CD14-positive monocyte (primary cell): Measurements from ENCODE around the gene KHK. TPM values are rescaled to one million over a fixed set of nuclear protein-coding genes. Genes with fewer than 3 reads are reported as not detected.

ENCODE experiments used
- DNase-seq, 3 donors: peaks; one replicate each; pipeline ENCODE4 v3.0.0-alpha.2; 2011 to 2022
- H2AFZ ChIP-seq: 2 replicates; pipeline ENCODE4 v1.6.0; 2012; ENCODE audit warnings: mild to moderate bottlenecking, low read depth, low read length, inconsistent platforms; ENCODE audit not compliant: insufficient read depth, poor library complexity, severe bottlenecking
- H3K27ac ChIP-seq, 2 donors: 1 replicate in 1 of 2; 2 replicates in 1 of 2; pipeline ENCODE4 v1.5.1; 2012 to 2013; ENCODE audit warnings: low read length in 2 of 2, control low read depth in 1 of 2, inconsistent platforms in 1 of 2, low read depth in 1 of 2, mild to moderate bottlenecking in 1 of 2
- H3K27me3 ChIP-seq, 2 donors: one replicate each; pipeline versions ENCODE4 v1.6.0 to v1.6.1; 2011 to 2013; ENCODE audit warnings: low read length in 2 of 2; ENCODE audit not compliant: control insufficient read depth in 2 of 2, insufficient read depth in 2 of 2
- H3K36me3 ChIP-seq, 2 donors: replicated peaks in 1 of 2; 1 replicate in 1 of 2; 2 replicates in 1 of 2; pipeline versions ENCODE4 v1.5.1 to v1.6.1; 2012 to 2013; ENCODE audit warnings: low read length in 2 of 2, control low read depth in 1 of 2, inconsistent platforms in 1 of 2, mild to moderate bottlenecking in 1 of 2; ENCODE audit not compliant: insufficient read depth in 2 of 2, control insufficient read depth in 1 of 2
- H3K4me1 ChIP-seq, 2 donors: 1 replicate in 1 of 2; 2 replicates in 1 of 2; pipeline versions ENCODE4 v1.5.1 to v1.6.1; 2012 to 2013; ENCODE audit warnings: low read length in 2 of 2, control low read depth in 1 of 2, inconsistent platforms in 1 of 2, mild to moderate bottlenecking in 1 of 2, moderate library complexity in 1 of 2; ENCODE audit not compliant: insufficient read depth in 2 of 2, control insufficient read depth in 1 of 2
- H3K4me2 ChIP-seq: replicated peaks from 2 replicates; pipeline ENCODE3; 2012; ENCODE audit warnings: low read length, moderate library complexity, mild to moderate bottlenecking; ENCODE audit not compliant: poor library complexity, severe bottlenecking; ENCODE audit errors: extremely low read depth
- H3K4me3 ChIP-seq, 3 experiments: fragments of 200-600 bp in 1 of 3; sonication (generic) in 1 of 3; replicated peaks in 1 of 3; 1 replicate in 2 of 3; 2 replicates in 1 of 3; pipeline ENCODE4 v1.5.1; 2011 to 2013; ENCODE audit warnings: low read length in 3 of 3, mild to moderate bottlenecking in 3 of 3, control low read depth in 2 of 3, low read depth in 2 of 3, inconsistent platforms in 1 of 3, moderate library complexity in 1 of 3
- H3K79me2 ChIP-seq: 2 replicates; pipeline ENCODE4 v1.6.0; 2012; ENCODE audit warnings: mild to moderate bottlenecking, control low read depth, inconsistent platforms, low read length, moderate library complexity; ENCODE audit not compliant: insufficient read depth
- H3K9ac ChIP-seq: 2 replicates; pipeline ENCODE4 v1.6.0; 2017; ENCODE audit warnings: low read length, mild to moderate bottlenecking; ENCODE audit not compliant: insufficient read depth, poor library complexity, severe bottlenecking
- H3K9me3 ChIP-seq, 2 donors: replicated peaks in 1 of 2; 1 replicate in 1 of 2; 2 replicates in 1 of 2; pipeline versions ENCODE4 v1.5.1 to v1.6.1; 2012 to 2013; ENCODE audit warnings: low read length in 2 of 2, control low read depth in 1 of 2; ENCODE audit not compliant: control insufficient read depth in 1 of 2, insufficient read depth in 1 of 2
- H4K20me1 ChIP-seq: 2 replicates; pipeline ENCODE4 v1.6.0; 2012; ENCODE audit warnings: mild to moderate bottlenecking, low read length, control low read depth, moderate library complexity; ENCODE audit not compliant: insufficient read depth
- H3K27ac Mint-ChIP-seq, 7 donors: one replicate each; pipeline ENCODE4 v1.8.0; 2020; ENCODE audit warnings: mild to moderate bottlenecking in 7 of 7, mixed read lengths in 7 of 7, moderate library complexity in 6 of 7, inconsistent platforms in 2 of 7
- H3K27me3 Mint-ChIP-seq, 3 donors: one replicate each; pipeline ENCODE4 v1.8.0; 2021 to 2022; ENCODE audit warnings: low read depth in 3 of 3, mild to moderate bottlenecking in 3 of 3, mixed read lengths in 3 of 3, moderate library complexity in 3 of 3, inconsistent platforms in 1 of 3
- H3K36me3 Mint-ChIP-seq, 2 donors: one replicate each; pipeline ENCODE4 v1.8.0; 2020; ENCODE audit warnings: mixed read lengths in 2 of 2, inconsistent platforms in 1 of 2, mild to moderate bottlenecking in 1 of 2
- H3K4me1 Mint-ChIP-seq: one replicate; pipeline ENCODE4 v1.8.0; 2020; ENCODE audit warnings: mild to moderate bottlenecking, mixed read lengths
- H3K4me3 Mint-ChIP-seq, 2 donors: one replicate each; pipeline ENCODE4 v1.8.0; 2020; ENCODE audit warnings: mild to moderate bottlenecking in 2 of 2, mixed read lengths in 2 of 2, moderate library complexity in 1 of 2
- H3K9me3 Mint-ChIP-seq, 7 donors: one replicate each; pipeline ENCODE4 v1.8.0; 2020 to 2022; ENCODE audit warnings: mixed read lengths in 7 of 7, mild to moderate bottlenecking in 6 of 7, moderate library complexity in 6 of 7, inconsistent platforms in 2 of 7
- WGBS: methylation state at CpG from one replicate; pipeline ENCODE4 v1.1.5; 2013; ENCODE audit warnings: missing lambda C conversion rate; ENCODE audit not compliant: insufficient coverage; 5-methylcytosine and 5-hydroxymethylcytosine counted together
- intact Hi-C, 2 donors: fragments of 100-400 bp; cut with micrococcal nuclease; formaldehyde crosslinking; loops; one replicate each; pipeline versions ENCODE4 v1.15.0 to v1.15.1; 2023
- polyA plus RNA-seq, 3 donors: library from polyadenylated mRNA; depleted of rRNA in 1 of 3; unstranded in 2 of 3; stranded (reverse) in 1 of 3; fragments of 300-500 nt in 2 of 3; fragments of >200 nt in 1 of 3; fragmentation: Illumina TruSeq in 2 of 3; gene quantifications; 1 replicate in 2 of 3; 2 replicates in 1 of 3; pipeline ENCODE4 v1.2.3, GENCODE V29; 2012 to 2021
- TF ChIP-seq, protein P1 (sequence below): fragments of 200-600 bp; IDR thresholded peaks from one replicate; pipeline ENCODE4 v1.8.0; 2022; ENCODE audit warnings: antibody characterized with exemption, mild to moderate bottlenecking

KHK gene
- polyA plus RNA-seq, 3 donors = 3.4 to 7.3 (median 6.6) TPM

- H3K4me3 ChIP-seq = peak overlapping the region; percentile 56 to 77 (median 71)
- Mint-ChIP-seq H3K27ac (peak overlapping the region in 4 of 7 donors; percentile 57 to 76 (median 68)), H3K9me3 (no peaks in the 10 kb centered on the region), H3K36me3 (no peaks in the 10 kb centered on the region), H3K4me1 (peaks cover 38% of the 10 kb centered on the region), H3K27me3 (peaks cover 0 to 7% (median 5%) of the 10 kb centered on the region in 3 donors), H3K4me3 (peak overlapping the region; percentile 85 to 86)
- H3K9ac ChIP-seq = peak overlapping the region; percentile 74
- no peak for DNase-seq
- 29% methylated on average over 4 of the region's 10 CpGs for WGBS
- TF ChIP-seq, protein P1, sequence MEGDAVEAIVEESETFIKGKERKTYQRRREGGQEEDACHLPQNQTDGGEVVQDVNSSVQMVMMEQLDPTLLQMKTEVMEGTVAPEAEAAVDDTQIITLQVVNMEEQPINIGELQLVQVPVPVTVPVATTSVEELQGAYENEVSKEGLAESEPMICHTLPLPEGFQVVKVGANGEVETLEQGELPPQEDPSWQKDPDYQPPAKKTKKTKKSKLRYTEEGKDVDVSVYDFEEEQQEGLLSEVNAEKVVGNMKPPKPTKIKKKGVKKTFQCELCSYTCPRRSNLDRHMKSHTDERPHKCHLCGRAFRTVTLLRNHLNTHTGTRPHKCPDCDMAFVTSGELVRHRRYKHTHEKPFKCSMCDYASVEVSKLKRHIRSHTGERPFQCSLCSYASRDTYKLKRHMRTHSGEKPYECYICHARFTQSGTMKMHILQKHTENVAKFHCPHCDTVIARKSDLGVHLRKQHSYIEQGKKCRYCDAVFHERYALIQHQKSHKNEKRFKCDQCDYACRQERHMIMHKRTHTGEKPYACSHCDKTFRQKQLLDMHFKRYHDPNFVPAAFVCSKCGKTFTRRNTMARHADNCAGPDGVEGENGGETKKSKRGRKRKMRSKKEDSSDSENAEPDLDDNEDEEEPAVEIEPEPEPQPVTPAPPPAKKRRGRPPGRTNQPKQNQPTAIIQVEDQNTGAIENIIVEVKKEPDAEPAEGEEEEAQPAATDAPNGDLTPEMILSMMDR = no peak
- H3K4me2 ChIP-seq = peak overlapping the region; percentile 91
- peaks cover 40 to 49% of the 10 kb centered on the region in 2 donors for H3K4me1 ChIP-seq
- no peaks in the 10 kb centered on the region for H3K36me3 ChIP-seq
- peak overlapping the region; percentile 70 to 84 for H3K27ac ChIP-seq
- intact Hi-C loops = loop anchor here (5.0 kb wide), 2 partner anchors 33 to 127 kb away; partner anchors contain the start of genes AGBL5 (in 2 of the 2), ATRAID (in 1 of the 2) and SLC5A6 (in 1 of the 2)
- peak overlapping the region; percentile 94 for H2AFZ ChIP-seq
- no peaks in the 10 kb centered on the region for H3K79me2 ChIP-seq
- no peaks in the 10 kb centered on the region for H3K27me3 ChIP-seq
- H4K20me1 ChIP-seq = no peaks in the 10 kb centered on the region
- no peaks in the 10 kb centered on the region for H3K9me3 ChIP-seq
Measured at GRCh38 chr2:27085062-27085672, 1.4 kb upstream of the KHK start.

- Mint-ChIP-seq H3K27ac (peak overlapping the region in 4 of 7 donors; percentile 48 to 76 (median 68)), H3K4me3 (peak overlapping the region; percentile 85 to 86), H3K36me3 (no peaks in the 10 kb centered on the region), H3K27me3 (peaks cover 0 to 7% (median 5%) of the 10 kb centered on the region in 3 donors), H3K4me1 (peaks cover 36% of the 10 kb centered on the region), H3K9me3 (no peaks in the 10 kb centered on the region)
- Histone ChIP-seq H3K4me3 (peak overlapping the region; percentile 56 to 77 (median 71)), H3K4me2 (peak overlapping the region; percentile 91), H2AFZ (peak overlapping the region; percentile 94), H3K9me3 (no peaks in the 10 kb centered on the region), H3K79me2 (no peaks in the 10 kb centered on the region), H3K27ac (peak overlapping the region; percentile 70 to 84), H3K4me1 (peaks cover 38 to 45% of the 10 kb centered on the region in 2 donors), H4K20me1 (no peaks in the 10 kb centered on the region), H3K9ac (peak overlapping the region; percentile 74), H3K27me3 (no peaks in the 10 kb centered on the region), H3K36me3 (no peaks in the 10 kb centered on the region)
- DNase-seq = peak; percentile 39 to 56 (median 47)
- WGBS = 2% methylated on average over 38 of the region's 38 CpGs
- TF ChIP-seq, protein P1 = no peak
- intact Hi-C loops = loop anchor here (5.0 kb wide), 2 partner anchors 33 to 127 kb away; partner anchors contain the start of genes AGBL5 (in 2 of the 2), ATRAID (in 1 of the 2) and SLC5A6 (in 1 of the 2)
Measured at GRCh38 chr2:27085673-27086089, 891 bp upstream of the KHK start.
